HL-60/S4 treated with phorbol 12-myristate 13-acetate at 8.2 ng/mL for 4 days and 3 days (cell line): ENCODE results near the gene PTS.
"Not testable (repeated sequence)": the region's sequence is repeated elsewhere in the genome, so short reads cannot be mapped to it uniquely, and the experiment has no call there.

Experiments used
- in situ Hi-C: fragments of 300-500 bp; cut with MboI; formaldehyde crosslinking; loops from 2 replicates; pipeline ENCODE4 v1.15.0; 2022; ENCODE audit warnings: low sequenced_read_pairs

PTS gene

GRCh38 chr11:112226062-112226830, at the start of gene PTS:
PTS (plus strand) TSS chr11:112226428; CDS start chr11:112226444, 16 bp downstream.
- in situ Hi-C loops: no loop called here

- in situ Hi-C loops: no loop called here
Observed at GRCh38 chr11:112177589-112177988, 48.6 kb upstream of the PTS start.

GRCh38 chr11:112178428-112178827, 47.8 kb upstream of the PTS start:
- in situ Hi-C loops: no loop called here

GRCh38 chr11:112178936-112179335, 47.3 kb upstream of the PTS start:
- in situ Hi-C loops: no loop called here

- in situ Hi-C loops: no loop called here
Observed at GRCh38 chr11:112179601-112180000, 46.6 kb upstream of the PTS start.

- in situ Hi-C loops: no loop called here
Observed at GRCh38 chr11:112182867-112183266, 43.4 kb upstream of the PTS start.

- in situ Hi-C loops: no loop called here
Observed at GRCh38 chr11:112185883-112186282, 40.3 kb upstream of the PTS start.

- in situ Hi-C loops: no loop called here
Observed at GRCh38 chr11:112186304-112186703, 39.9 kb upstream of the PTS start.

GRCh38 chr11:112195113-112195512, 31.1 kb upstream of the PTS start:
- in situ Hi-C loops: not testable (repeated sequence)

- in situ Hi-C loops: no loop called here
Observed at GRCh38 chr11:112195951-112196351, 30.3 kb upstream of the PTS start.

- in situ Hi-C loops: no loop called here
Observed at GRCh38 chr11:112196519-112197087, 29.6 kb upstream of the PTS start.

GRCh38 chr11:112199101-112199500, 27.1 kb upstream of the PTS start:
- in situ Hi-C loops: not testable (repeated sequence)

GRCh38 chr11:112200252-112200651, 26.0 kb upstream of the PTS start:
- in situ Hi-C loops: no loop called here

- in situ Hi-C loops: no loop called here
Observed at GRCh38 chr11:112206071-112206470, 20.2 kb upstream of the PTS start.

GRCh38 chr11:112210890-112211289, 15.3 kb upstream of the PTS start:
- in situ Hi-C loops: no loop called here

GRCh38 chr11:112211536-112211935, 14.7 kb upstream of the PTS start:
- in situ Hi-C loops: no loop called here

- in situ Hi-C loops: no loop called here
Observed at GRCh38 chr11:112212290-112212689, 13.9 kb upstream of the PTS start.

GRCh38 chr11:112212710-112213109, 13.5 kb upstream of the PTS start:
- in situ Hi-C loops: no loop called here

GRCh38 chr11:112213753-112214152, 12.5 kb upstream of the PTS start:
- in situ Hi-C loops: no loop called here

- in situ Hi-C loops: no loop called here
Observed at GRCh38 chr11:112215621-112216020, 10.6 kb upstream of the PTS start.

GRCh38 chr11:112216561-112217105, 9.6 kb upstream of the PTS start:
- in situ Hi-C loops: no loop called here

- in situ Hi-C loops: no loop called here
Observed at GRCh38 chr11:112219476-112220232, 6.6 kb upstream of the PTS start.
